ENCODE data around the gene ESR1.

DNA sequence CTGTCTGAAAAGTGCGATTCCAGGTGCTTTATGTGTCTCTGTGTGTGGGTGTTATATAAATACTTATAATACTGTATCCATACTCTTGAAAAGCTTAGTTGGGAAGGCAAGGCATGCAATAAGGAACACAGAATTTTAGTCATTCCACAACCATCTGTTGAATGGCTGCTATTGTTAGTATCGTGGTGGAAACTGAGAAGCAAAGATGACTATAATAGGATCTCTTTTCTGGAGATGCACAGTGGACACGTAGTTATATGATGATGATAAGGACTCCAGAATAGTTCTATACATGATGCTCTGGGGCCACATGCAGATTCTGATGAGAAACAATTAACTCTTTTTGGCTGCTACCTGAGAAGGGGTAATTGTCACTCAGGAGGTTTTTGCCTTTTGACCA is 25.2 kb downstream of the ESR1 start:
- TF ChIP-seq CTCF (IDR thresholded peaks at IDR 0.05): no peak
- TF ChIP-seq POLR2A (IDR thresholded peaks at IDR 0.05): no peak
